Left ventricle myocardium inferior (tissue), 1 donor: ENCODE measurements around the gene FES. TPM values are rescaled to one million over a fixed set of nuclear protein-coding genes. Genes with fewer than 3 reads are reported as not detected.

Experiments
- DNase-seq: peaks from one replicate; pipeline ENCODE4 v3.0.0-alpha.2; 2020
- H3K27ac ChIP-seq: fragments of 200-600 bp; replicated peaks from 2 replicates; pipeline ENCODE4 v1.8.0; 2021
- H3K27me3 ChIP-seq: fragments of 200-600 bp; 2 replicates; pipeline ENCODE4 v1.8.0; 2021; ENCODE audit warnings: low read depth
- H3K36me3 ChIP-seq: fragments of 200-600 bp; 2 replicates; pipeline ENCODE4 v1.8.0; 2021
- H3K4me1 ChIP-seq: fragments of 200-600 bp; 2 replicates; pipeline ENCODE4 v1.8.0; 2021
- H3K4me3 ChIP-seq: fragments of 200-600 bp; 2 replicates; pipeline ENCODE4 v1.8.0; 2021; ENCODE audit warnings: mild to moderate bottlenecking, moderate library complexity
- H3K9me3 ChIP-seq: fragments of 200-600 bp; replicated peaks from 2 replicates; pipeline ENCODE4 v1.8.0; 2021
- CTCF ChIP-seq: fragments of 200-600 bp; IDR thresholded peaks from 2 replicates; pipeline ENCODE4 v1.8.0; 2021; ENCODE audit warnings: antibody characterized with exemption, mild to moderate bottlenecking, borderline replicate concordance
- intact Hi-C: fragments of 100-400 bp; cut with micrococcal nuclease; formaldehyde crosslinking; loops from one replicate; pipeline ENCODE4 v1.11.0; 2022
- total RNA-seq: library from RNA; stranded (reverse); fragmentation: NEBNext Ultra II Directional; extraction: Animal tissue kit (Norgen Biotek cat#: 25700); gene quantifications from one replicate; pipeline ENCODE4 v1.2.1, GENCODE V29; 2021
- donor health status: DM: no; HTN: yes; CAD: no; lungs with severe emphysema.

Gene FES
- total RNA-seq, 1 donor from 2014 or later = 11.9 TPM

GRCh38 chr15:90930861-90931574, 46.7 kb downstream of the FES start:
- no peak for TF ChIP-seq CTCF
- H3K4me3 ChIP-seq = peak overlapping the region; percentile 79
- H3K27ac ChIP-seq = peak overlapping the region; percentile 95
- no peaks in the 10 kb centered on the region for H3K36me3 ChIP-seq
- peaks cover 60% of the 10 kb centered on the region for H3K4me1 ChIP-seq
- intact Hi-C loops = no loop called here
- H3K27me3 ChIP-seq = no peaks in the 10 kb centered on the region
- H3K9me3 ChIP-seq = no peaks in the 10 kb centered on the region
- no peak for DNase-seq

GRCh38 chr15:90931575-90931827, 47.2 kb downstream of the FES start:
- intact Hi-C loops = no loop called here
- H3K27ac ChIP-seq = peak overlapping the region; percentile 95
- H3K9me3 ChIP-seq = no peaks in the 10 kb centered on the region
- H3K36me3 ChIP-seq = no peaks in the 10 kb centered on the region
- no peak for DNase-seq
- TF ChIP-seq CTCF = no peak
- no peaks in the 10 kb centered on the region for H3K27me3 ChIP-seq
- H3K4me1 ChIP-seq = peaks cover 64% of the 10 kb centered on the region
- peak overlapping the region; percentile 79 for H3K4me3 ChIP-seq

- Histone ChIP-seq H3K36me3 (no peaks in the 10 kb centered on the region), H3K27ac (peak within 1 kb of the TSS; percentile 95), H3K4me3 (peak within 1 kb of the TSS; percentile 79), H3K4me1 (peaks cover 70% of the 10 kb centered on the region), H3K27me3 (no peaks in the 10 kb centered on the region), H3K9me3 (no peaks in the 10 kb centered on the region)
- peak; percentile 98 for TF ChIP-seq CTCF
- DNase-seq = peak; percentile 94
- intact Hi-C loops = no loop called here
Measured at GRCh38 chr15:90931828-90932659, 47.7 kb downstream of the FES start, which contains the start of gene HDDC3. Gene HDDC3 (minus strand): TSS chr15:90932549. CDS start chr15:90932540, 9 bp downstream.

- TF ChIP-seq CTCF = no peak
- Histone ChIP-seq H3K9me3 (no peaks in the 10 kb centered on the region), H3K27me3 (no peaks in the 10 kb centered on the region), H3K27ac (peak overlapping the region; percentile 95), H3K36me3 (no peaks in the 10 kb centered on the region), H3K4me1 (peaks cover 70% of the 10 kb centered on the region), H3K4me3 (peak overlapping the region; percentile 79)
- intact Hi-C loops = no loop called here
- DNase-seq = no peak
Measured at GRCh38 chr15:90932660-90932991, 48.3 kb downstream of the FES start.

GRCh38 chr15:90933301-90933700, 49.0 kb downstream of the FES start:
- Histone ChIP-seq H3K4me3 (no peak overlapping the region), H3K9me3 (no peaks in the 10 kb centered on the region), H3K4me1 (peaks cover 70% of the 10 kb centered on the region), H3K27me3 (no peaks in the 10 kb centered on the region), H3K27ac (no peak overlapping the region), H3K36me3 (peaks cover 1% of the 10 kb centered on the region)
- intact Hi-C loops = no loop called here
- no peak for DNase-seq
- no peak for TF ChIP-seq CTCF
